Stimulated activated naive CD8-positive, alpha-beta T cell treated with anti-CD3 and anti-CD28 coated beads, Interleukin-15, Interleukin-2, amounts not matched to agents 100 U/mL and 50 U/mL, for 24 hours (primary cell): ENCODE measurements around the gene MVD.

Experiments
- ATAC-seq: fragments of 150-1000 bp; cut with Tn5 transposase; one replicate; pipeline ENCODE4 v1.10.0; 2021
- DNase-seq: peaks from one replicate; pipeline ENCODE4 v3.0.0; 2021

MVD gene

GRCh38 chr16:88606148-88606757 is 56.6 kb downstream of the MVD start:
- ATAC-seq (no peak), DNase-seq (no peak)

GRCh38 chr16:88605186-88606147 is 57.4 kb downstream of the MVD start:
- no peak for ATAC-seq
- no peak for DNase-seq

- DNase-seq (no peak), ATAC-seq (no peak)
Observed at GRCh38 chr16:88602091-88602490, 60.8 kb downstream of the MVD start.
